ENCODE measurements around the gene ARHGAP28. TPM values are rescaled to one million over a fixed set of nuclear protein-coding genes. Genes with fewer than 3 reads are reported as not detected.

ARHGAP28 gene
- total RNA-seq, 1 experiment from 2014 or later = not detected

DNA sequence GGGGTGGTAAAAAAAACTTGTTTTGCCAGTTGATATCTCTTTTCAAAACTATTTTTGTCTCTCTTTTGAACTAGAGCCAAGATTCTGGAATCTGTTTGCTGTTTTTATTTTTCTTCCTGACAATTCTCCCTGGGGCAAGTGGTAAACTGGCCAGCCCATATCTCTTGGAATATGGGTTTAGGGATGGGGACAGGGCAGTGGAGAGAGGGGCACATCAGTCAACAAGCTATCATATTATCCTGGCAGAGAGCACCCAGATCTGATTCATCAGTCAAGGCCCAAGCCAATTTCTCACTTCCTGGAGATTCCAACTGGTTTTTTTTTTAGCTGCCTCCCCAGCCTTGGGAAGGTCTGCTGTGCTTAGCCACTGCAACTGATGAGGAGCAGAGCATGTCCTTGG, 52.3 kb downstream of the ARHGAP28 start:
- peaks cover 4% of the 10 kb centered on the region for H3K9me3 Mint-ChIP-seq (ENCODE audit: low read depth, unreplicated experiment)
- no peak overlapping the region for H3K4me3 Mint-ChIP-seq (ENCODE audit: low read depth, unreplicated experiment)
- TF ChIP-seq, protein P1, sequence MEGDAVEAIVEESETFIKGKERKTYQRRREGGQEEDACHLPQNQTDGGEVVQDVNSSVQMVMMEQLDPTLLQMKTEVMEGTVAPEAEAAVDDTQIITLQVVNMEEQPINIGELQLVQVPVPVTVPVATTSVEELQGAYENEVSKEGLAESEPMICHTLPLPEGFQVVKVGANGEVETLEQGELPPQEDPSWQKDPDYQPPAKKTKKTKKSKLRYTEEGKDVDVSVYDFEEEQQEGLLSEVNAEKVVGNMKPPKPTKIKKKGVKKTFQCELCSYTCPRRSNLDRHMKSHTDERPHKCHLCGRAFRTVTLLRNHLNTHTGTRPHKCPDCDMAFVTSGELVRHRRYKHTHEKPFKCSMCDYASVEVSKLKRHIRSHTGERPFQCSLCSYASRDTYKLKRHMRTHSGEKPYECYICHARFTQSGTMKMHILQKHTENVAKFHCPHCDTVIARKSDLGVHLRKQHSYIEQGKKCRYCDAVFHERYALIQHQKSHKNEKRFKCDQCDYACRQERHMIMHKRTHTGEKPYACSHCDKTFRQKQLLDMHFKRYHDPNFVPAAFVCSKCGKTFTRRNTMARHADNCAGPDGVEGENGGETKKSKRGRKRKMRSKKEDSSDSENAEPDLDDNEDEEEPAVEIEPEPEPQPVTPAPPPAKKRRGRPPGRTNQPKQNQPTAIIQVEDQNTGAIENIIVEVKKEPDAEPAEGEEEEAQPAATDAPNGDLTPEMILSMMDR (IDR thresholded peaks at IDR 0.05; ENCODE audit: unreplicated experiment) = no peak
- intact Hi-C loops (cut with micrococcal nuclease; ENCODE audit: unreplicated experiment) = no loop called here
- CTCF ChIA-PET = no interaction called here
- peaks cover 46% of the 10 kb centered on the region for H3K27me3 Mint-ChIP-seq (ENCODE audit: unreplicated experiment)
- no peak for DNase-seq
- no peaks in the 10 kb centered on the region for H3K4me1 Mint-ChIP-seq (ENCODE audit: low read depth, unreplicated experiment)
- no peak overlapping the region for H3K27ac Mint-ChIP-seq (ENCODE audit: unreplicated experiment)
- BruUV-seq (replicated peaks) = no TSS peak
- no peaks in the 10 kb centered on the region for H3K36me3 Mint-ChIP-seq (ENCODE audit: insufficient read depth, unreplicated experiment)

DNA sequence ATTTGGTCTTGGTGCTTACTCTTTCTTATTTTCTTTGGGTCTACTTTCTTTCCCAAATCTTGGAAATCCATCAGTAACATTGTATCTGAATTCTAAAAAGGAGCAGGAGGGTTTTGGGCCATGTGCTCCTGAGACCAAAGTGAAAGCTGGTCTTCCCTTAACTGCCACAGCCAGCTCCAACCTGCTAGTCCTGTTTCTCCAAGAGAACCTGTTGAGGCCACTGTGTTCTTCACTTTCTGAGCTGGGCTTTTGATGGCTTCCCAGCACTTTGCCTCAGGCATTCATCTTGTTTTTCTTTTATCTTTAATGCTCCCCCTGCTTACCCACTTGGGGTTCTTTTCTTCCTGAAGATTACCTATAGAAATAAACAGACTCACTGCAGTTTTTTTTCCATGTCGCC, 53.3 kb downstream of the ARHGAP28 start:
- BruUV-seq (replicated peaks) = no TSS peak
- TF ChIP-seq, protein P1 (IDR thresholded peaks at IDR 0.05; ENCODE audit: unreplicated experiment) = no peak
- H3K9me3 Mint-ChIP-seq (ENCODE audit: low read depth, unreplicated experiment) = peaks cover 5% of the 10 kb centered on the region
- no peak overlapping the region for H3K27ac Mint-ChIP-seq (ENCODE audit: unreplicated experiment)
- intact Hi-C loops (cut with micrococcal nuclease; ENCODE audit: unreplicated experiment) = no loop called here
- CTCF ChIA-PET = no interaction called here
- H3K4me1 Mint-ChIP-seq (ENCODE audit: low read depth, unreplicated experiment) = no peaks in the 10 kb centered on the region
- DNase-seq = no peak
- H3K36me3 Mint-ChIP-seq (ENCODE audit: insufficient read depth, unreplicated experiment) = no peaks in the 10 kb centered on the region
- H3K4me3 Mint-ChIP-seq (ENCODE audit: low read depth, unreplicated experiment) = no peak overlapping the region
- peaks cover 36% of the 10 kb centered on the region for H3K27me3 Mint-ChIP-seq (ENCODE audit: unreplicated experiment)

DNA sequence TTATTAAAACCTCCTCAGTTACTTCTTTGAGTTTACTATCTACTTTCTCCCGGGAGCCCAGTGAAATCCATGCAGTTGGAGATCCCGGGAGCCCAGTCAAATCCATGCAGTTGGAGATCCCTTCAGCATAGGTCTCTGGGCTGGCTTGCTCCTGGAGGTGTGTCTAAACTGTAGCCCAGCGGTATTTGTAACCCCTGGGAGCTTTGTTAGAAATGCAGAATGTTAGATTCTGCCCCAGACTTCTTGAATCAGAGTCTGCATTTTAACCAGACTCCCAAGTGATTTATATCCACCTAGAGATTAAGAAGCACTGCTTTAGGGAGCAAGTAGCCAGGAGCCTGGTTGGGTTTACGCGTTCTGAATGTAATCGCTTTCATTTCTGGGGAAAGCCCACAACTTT, 54.5 kb downstream of the ARHGAP28 start:
- Mint-ChIP-seq H3K27me3 (ENCODE audit: unreplicated experiment) (peaks cover 28% of the 10 kb centered on the region), H3K27ac (ENCODE audit: unreplicated experiment) (no peak overlapping the region), H3K36me3 (ENCODE audit: insufficient read depth, unreplicated experiment) (no peaks in the 10 kb centered on the region), H3K4me3 (ENCODE audit: low read depth, unreplicated experiment) (no peak overlapping the region), H3K9me3 (ENCODE audit: low read depth, unreplicated experiment) (peaks cover 9% of the 10 kb centered on the region), H3K4me1 (ENCODE audit: low read depth, unreplicated experiment) (no peaks in the 10 kb centered on the region)
- no peak for DNase-seq
- TF ChIP-seq, protein P1 (IDR thresholded peaks at IDR 0.05; ENCODE audit: unreplicated experiment) = no peak
- no TSS peak for BruUV-seq (replicated peaks)
- intact Hi-C loops (cut with micrococcal nuclease; ENCODE audit: unreplicated experiment) = no loop called here
- CTCF ChIA-PET = no interaction called here

DNA sequence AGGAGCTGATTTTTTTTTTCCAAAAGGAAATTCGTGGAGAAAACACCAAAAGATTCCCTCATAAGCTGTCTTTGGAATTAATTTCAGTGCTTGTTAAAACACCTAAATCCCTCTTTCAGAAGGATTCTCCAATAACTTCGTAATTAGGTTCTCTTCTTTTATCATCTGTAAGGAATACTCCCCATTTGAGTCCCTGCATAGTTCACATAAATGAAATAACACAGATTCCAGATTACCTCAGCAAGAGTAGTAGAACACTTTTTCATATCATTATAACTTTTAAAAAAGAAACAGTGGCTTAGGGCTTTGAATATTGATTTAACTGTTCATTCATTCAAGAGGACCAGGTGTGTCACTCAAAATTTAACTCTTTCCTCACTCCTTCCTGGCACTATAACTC, 55.5 kb downstream of the ARHGAP28 start:
- Mint-ChIP-seq H3K27me3 (ENCODE audit: unreplicated experiment) (peaks cover 30% of the 10 kb centered on the region), H3K9me3 (ENCODE audit: low read depth, unreplicated experiment) (peaks cover 9% of the 10 kb centered on the region), H3K4me1 (ENCODE audit: low read depth, unreplicated experiment) (no peaks in the 10 kb centered on the region), H3K27ac (ENCODE audit: unreplicated experiment) (no peak overlapping the region), H3K4me3 (ENCODE audit: low read depth, unreplicated experiment) (no peak overlapping the region), H3K36me3 (ENCODE audit: insufficient read depth, unreplicated experiment) (no peaks in the 10 kb centered on the region)
- intact Hi-C loops (cut with micrococcal nuclease; ENCODE audit: unreplicated experiment) = no loop called here
- TF ChIP-seq, protein P1 (IDR thresholded peaks at IDR 0.05; ENCODE audit: unreplicated experiment) = no peak
- CTCF ChIA-PET = no interaction called here
- no TSS peak for BruUV-seq (replicated peaks)
- no peak for DNase-seq

DNA sequence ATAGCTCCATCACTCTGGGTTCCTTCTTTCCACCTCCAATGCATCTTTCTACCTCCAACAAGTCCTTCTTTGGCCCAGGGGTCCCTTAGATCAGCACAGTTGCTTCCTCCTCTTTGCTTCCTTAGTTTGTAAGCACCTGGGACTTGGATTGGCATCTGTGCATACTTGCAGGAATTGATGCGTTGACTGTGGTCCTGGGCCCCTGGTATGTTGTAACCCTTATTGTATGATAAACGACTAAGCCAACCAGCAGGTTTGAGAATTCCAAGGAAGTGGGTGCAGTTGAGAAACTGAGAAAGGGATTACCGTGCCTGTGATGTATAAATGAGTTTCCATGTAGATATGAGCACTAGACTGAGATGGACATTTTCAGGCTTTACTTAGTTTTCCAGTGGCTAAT, 55.9 kb downstream of the ARHGAP28 start:
- Mint-ChIP-seq H3K36me3 (ENCODE audit: insufficient read depth, unreplicated experiment) (no peaks in the 10 kb centered on the region), H3K4me3 (ENCODE audit: low read depth, unreplicated experiment) (no peak overlapping the region), H3K4me1 (ENCODE audit: low read depth, unreplicated experiment) (no peaks in the 10 kb centered on the region), H3K27me3 (ENCODE audit: unreplicated experiment) (peaks cover 35% of the 10 kb centered on the region), H3K27ac (ENCODE audit: unreplicated experiment) (no peak overlapping the region), H3K9me3 (ENCODE audit: low read depth, unreplicated experiment) (peaks cover 11% of the 10 kb centered on the region)
- BruUV-seq (replicated peaks) = no TSS peak
- CTCF ChIA-PET = no interaction called here
- intact Hi-C loops (cut with micrococcal nuclease; ENCODE audit: unreplicated experiment) = no loop called here
- TF ChIP-seq, protein P1 (IDR thresholded peaks at IDR 0.05; ENCODE audit: unreplicated experiment) = no peak
- no peak for DNase-seq

Data from Calu3 (cell line).